Measurements from ENCODE around the gene UBTD1.
A peak's percentile ranks its signal among the peaks of the same experiment; 100 is the strongest.

Gene UBTD1

DNA sequence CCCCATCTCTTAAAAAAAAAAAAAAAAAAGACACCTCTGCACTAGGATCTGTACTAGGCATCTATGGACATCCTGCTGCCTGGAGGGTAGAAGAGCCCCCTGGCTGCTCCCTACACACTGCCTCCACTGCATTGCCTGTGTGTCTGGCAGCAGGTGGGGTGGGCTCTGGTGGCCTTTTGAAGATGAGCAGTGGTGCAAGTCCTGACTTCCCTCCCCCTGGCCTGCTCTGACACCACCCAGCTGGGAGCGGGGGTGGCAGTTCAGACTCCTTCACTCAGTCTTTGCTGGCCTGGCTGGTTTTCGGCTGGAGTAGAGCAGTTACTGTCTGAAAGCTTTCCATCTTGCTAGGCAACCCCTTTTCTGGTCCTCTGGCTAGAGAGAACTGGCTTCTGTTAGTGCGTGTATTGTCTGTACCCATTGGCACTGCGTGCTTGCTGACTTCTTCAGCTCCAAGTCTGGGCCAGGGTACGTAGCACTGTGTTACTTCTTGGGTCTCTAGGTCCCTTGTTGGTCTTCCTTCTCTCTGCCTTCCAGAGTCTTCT, 108.4 kb downstream of the UBTD1 start:
- Histone ChIP-seq H3K4ac (ENCODE audit: low read length) (no peak overlapping the region), H3K4me1 (ENCODE audit: control insufficient read depth in 2 of 2, insufficient read depth in 1 of 2, low read depth in 1 of 2, low read length in 2 of 2) (peaks cover 1 to 10% of the 10 kb centered on the region in 2 donors), H2BK15ac (ENCODE audit: low read length) (no peak overlapping the region), H3K9ac (ENCODE audit: low read depth, low read length, poor library complexity) (no peak overlapping the region), H3K36me3 (replicated peaks in 1 of 2; ENCODE audit: control insufficient read depth in 2 of 2, insufficient read depth in 2 of 2, low read length in 2 of 2) (no peaks in the 10 kb centered on the region), H4K91ac (ENCODE audit: low read depth, low read length, poor library complexity) (no peak overlapping the region), H2BK120ac (ENCODE audit: low read depth, low read length) (no peak overlapping the region), H2BK12ac (ENCODE audit: low read length) (no peak overlapping the region), H3K9me3 (replicated peaks in 1 of 2; ENCODE audit: control insufficient read depth in 2 of 2, insufficient read depth in 1 of 2, low read depth in 1 of 2, low read length in 2 of 2) (no peaks in the 10 kb centered on the region), H2AK5ac (ENCODE audit: low read depth, low read length) (no peak overlapping the region), H3K79me1 (ENCODE audit: low read depth, low read length) (no peaks in the 10 kb centered on the region), H3K27ac (replicated peaks; ENCODE audit: low read length) (no peak overlapping the region), H3K4me3 (ENCODE audit: low read length in 2 of 2) (no peak overlapping the region), H3K18ac (ENCODE audit: low read length) (no peak overlapping the region), H3K14ac (ENCODE audit: low read length) (no peak overlapping the region), H4K8ac (ENCODE audit: low read depth, low read length) (no peak overlapping the region), H3K23ac (ENCODE audit: low read depth, low read length, poor library complexity) (no peak overlapping the region), H3K4me2 (ENCODE audit: insufficient read depth, low read length, poor library complexity, severe bottlenecking) (no peak overlapping the region), H2BK5ac (ENCODE audit: low read length) (no peak overlapping the region), H2AFZ (ENCODE audit: low read length) (peak overlapping the region; percentile 1), H3K27me3 (ENCODE audit: control insufficient read depth in 3 of 3, insufficient read depth in 3 of 3, low read depth in 1 of 3, low read length in 3 of 3) (no peaks in the 10 kb centered on the region)
- no peak for DNase-seq (ENCODE audit: low spot score)
- WGBS, 2 donors (ENCODE audit: extremely low coverage in 2 of 2, insufficient read length in 2 of 2, insufficient replicate concordance in 1 of 2) = no CpG with 5 or more reads among the region's 5 CpGs

GRCh38 chr10:97608991-97609561, 110.4 kb downstream of the UBTD1 start:
- H3K18ac ChIP-seq (ENCODE audit: low read length) = no peak overlapping the region
- DNase-seq (ENCODE audit: low spot score) = no peak
- H3K9me3 ChIP-seq (replicated peaks in 1 of 2; ENCODE audit: control insufficient read depth in 2 of 2, insufficient read depth in 1 of 2, low read depth in 1 of 2, low read length in 2 of 2) = no peaks in the 10 kb centered on the region
- peak overlapping the region in 1 of 2 donors; percentile 10 for H3K4me3 ChIP-seq (ENCODE audit: low read length in 2 of 2)
- H2BK120ac ChIP-seq (ENCODE audit: low read depth, low read length) = no peak overlapping the region
- no peak overlapping the region for H3K14ac ChIP-seq (ENCODE audit: low read length)
- no peak overlapping the region for H2BK12ac ChIP-seq (ENCODE audit: low read length)
- peaks cover 1 to 10% of the 10 kb centered on the region in 2 donors for H3K4me1 ChIP-seq (ENCODE audit: control insufficient read depth in 2 of 2, insufficient read depth in 1 of 2, low read depth in 1 of 2, low read length in 2 of 2)
- H3K4me2 ChIP-seq (ENCODE audit: insufficient read depth, low read length, poor library complexity, severe bottlenecking) = no peak overlapping the region
- H3K79me1 ChIP-seq (ENCODE audit: low read depth, low read length) = no peaks in the 10 kb centered on the region
- H2BK5ac ChIP-seq (ENCODE audit: low read length) = no peak overlapping the region
- no peak overlapping the region for H4K91ac ChIP-seq (ENCODE audit: low read depth, low read length, poor library complexity)
- no peak overlapping the region for H2AK5ac ChIP-seq (ENCODE audit: low read depth, low read length)
- H2BK15ac ChIP-seq (ENCODE audit: low read length) = no peak overlapping the region
- no CpG with 5 or more reads among the region's 13 CpGs for WGBS, 2 donors (ENCODE audit: extremely low coverage in 2 of 2, insufficient read length in 2 of 2, insufficient replicate concordance in 1 of 2)
- H3K4ac ChIP-seq (ENCODE audit: low read length) = no peak overlapping the region
- no peak overlapping the region for H3K27ac ChIP-seq (replicated peaks; ENCODE audit: low read length)
- no peaks in the 10 kb centered on the region for H3K27me3 ChIP-seq (ENCODE audit: control insufficient read depth in 3 of 3, insufficient read depth in 3 of 3, low read depth in 1 of 3, low read length in 3 of 3)
- no peak overlapping the region for H3K9ac ChIP-seq (ENCODE audit: low read depth, low read length, poor library complexity)
- H3K23ac ChIP-seq (ENCODE audit: low read depth, low read length, poor library complexity) = no peak overlapping the region
- no peak overlapping the region for H2AFZ ChIP-seq (ENCODE audit: low read length)
- H3K36me3 ChIP-seq (replicated peaks in 1 of 2; ENCODE audit: control insufficient read depth in 2 of 2, insufficient read depth in 2 of 2, low read length in 2 of 2) = peaks cover 0 to 5% of the 10 kb centered on the region in 2 donors
- no peak overlapping the region for H4K8ac ChIP-seq (ENCODE audit: low read depth, low read length)

- no peak overlapping the region for H2AFZ ChIP-seq (ENCODE audit: low read length)
- peak overlapping the region; percentile 5 for H3K14ac ChIP-seq (ENCODE audit: low read length)
- H3K79me1 ChIP-seq (ENCODE audit: low read depth, low read length) = no peaks in the 10 kb centered on the region
- H2AK5ac ChIP-seq (ENCODE audit: low read depth, low read length) = no peak overlapping the region
- no peak overlapping the region for H2BK5ac ChIP-seq (ENCODE audit: low read length)
- no peak overlapping the region for H3K4me3 ChIP-seq (ENCODE audit: low read length in 2 of 2)
- peak overlapping the region; percentile 53 for H3K9ac ChIP-seq (ENCODE audit: low read depth, low read length, poor library complexity)
- no peak overlapping the region for H4K8ac ChIP-seq (ENCODE audit: low read depth, low read length)
- H2BK15ac ChIP-seq (ENCODE audit: low read length) = no peak overlapping the region
- H4K91ac ChIP-seq (ENCODE audit: low read depth, low read length, poor library complexity) = no peak overlapping the region
- no peak for DNase-seq (ENCODE audit: low spot score)
- no peaks in the 10 kb centered on the region for H3K27me3 ChIP-seq (ENCODE audit: control insufficient read depth in 3 of 3, insufficient read depth in 3 of 3, low read depth in 1 of 3, low read length in 3 of 3)
- no CpG with 5 or more reads among the region's 12 CpGs for WGBS, 2 donors (ENCODE audit: extremely low coverage in 2 of 2, insufficient read length in 2 of 2, insufficient replicate concordance in 1 of 2)
- no peaks in the 10 kb centered on the region for H3K9me3 ChIP-seq (replicated peaks in 1 of 2; ENCODE audit: control insufficient read depth in 2 of 2, insufficient read depth in 1 of 2, low read depth in 1 of 2, low read length in 2 of 2)
- peaks cover 1 to 10% of the 10 kb centered on the region in 2 donors for H3K4me1 ChIP-seq (ENCODE audit: control insufficient read depth in 2 of 2, insufficient read depth in 1 of 2, low read depth in 1 of 2, low read length in 2 of 2)
- no peak overlapping the region for H3K23ac ChIP-seq (ENCODE audit: low read depth, low read length, poor library complexity)
- no peak overlapping the region for H3K27ac ChIP-seq (replicated peaks; ENCODE audit: low read length)
- no peak overlapping the region for H2BK120ac ChIP-seq (ENCODE audit: low read depth, low read length)
- H3K36me3 ChIP-seq (replicated peaks in 1 of 2; ENCODE audit: control insufficient read depth in 2 of 2, insufficient read depth in 2 of 2, low read length in 2 of 2) = peaks cover 7 to 25% of the 10 kb centered on the region in 2 donors
- H3K4me2 ChIP-seq (ENCODE audit: insufficient read depth, low read length, poor library complexity, severe bottlenecking) = no peak overlapping the region
- no peak overlapping the region for H3K4ac ChIP-seq (ENCODE audit: low read length)
- no peak overlapping the region for H2BK12ac ChIP-seq (ENCODE audit: low read length)
- H3K18ac ChIP-seq (ENCODE audit: low read length) = peak overlapping the region; percentile 30
These were observed 112.7 kb downstream of the UBTD1 start for GRCh38 chr10:97611473-97611872.

GRCh38 chr10:97612386-97612785, 113.7 kb downstream of the UBTD1 start:
- Histone ChIP-seq H3K4ac (ENCODE audit: low read length) (no peak overlapping the region), H2BK15ac (ENCODE audit: low read length) (no peak overlapping the region), H3K23ac (ENCODE audit: low read depth, low read length, poor library complexity) (no peak overlapping the region), H2BK120ac (ENCODE audit: low read depth, low read length) (no peak overlapping the region), H2AFZ (ENCODE audit: low read length) (no peak overlapping the region), H3K14ac (ENCODE audit: low read length) (no peak overlapping the region), H3K4me2 (ENCODE audit: insufficient read depth, low read length, poor library complexity, severe bottlenecking) (no peak overlapping the region), H4K8ac (ENCODE audit: low read depth, low read length) (no peak overlapping the region), H4K91ac (ENCODE audit: low read depth, low read length, poor library complexity) (no peak overlapping the region), H3K27me3 (ENCODE audit: control insufficient read depth in 3 of 3, insufficient read depth in 3 of 3, low read depth in 1 of 3, low read length in 3 of 3) (no peaks in the 10 kb centered on the region), H3K4me3 (ENCODE audit: low read length in 2 of 2) (no peak overlapping the region), H3K27ac (replicated peaks; ENCODE audit: low read length) (no peak overlapping the region), H3K18ac (ENCODE audit: low read length) (no peak overlapping the region), H2BK12ac (ENCODE audit: low read length) (no peak overlapping the region), H3K4me1 (ENCODE audit: control insufficient read depth in 2 of 2, insufficient read depth in 1 of 2, low read depth in 1 of 2, low read length in 2 of 2) (peaks cover 0 to under 1% of the 10 kb centered on the region in 2 donors), H3K36me3 (replicated peaks in 1 of 2; ENCODE audit: control insufficient read depth in 2 of 2, insufficient read depth in 2 of 2, low read length in 2 of 2) (peaks cover 7 to 35% of the 10 kb centered on the region in 2 donors), H2AK5ac (ENCODE audit: low read depth, low read length) (no peak overlapping the region), H2BK5ac (ENCODE audit: low read length) (no peak overlapping the region), H3K79me1 (ENCODE audit: low read depth, low read length) (no peaks in the 10 kb centered on the region), H3K9me3 (replicated peaks in 1 of 2; ENCODE audit: control insufficient read depth in 2 of 2, insufficient read depth in 1 of 2, low read depth in 1 of 2, low read length in 2 of 2) (no peaks in the 10 kb centered on the region), H3K9ac (ENCODE audit: low read depth, low read length, poor library complexity) (no peak overlapping the region)
- no CpG with 5 or more reads among the region's 2 CpGs for WGBS, 2 donors (ENCODE audit: extremely low coverage in 2 of 2, insufficient read length in 2 of 2, insufficient replicate concordance in 1 of 2)
- no peak for DNase-seq (ENCODE audit: low spot score)
